A549 treated with dexamethasone at 1 μM for 4 hours (cell line): ENCODE measurements around the gene CPSF2. TPM values are rescaled to one million over a fixed set of nuclear protein-coding genes. Genes with fewer than 3 reads are reported as not detected.

Source experiments
- total RNA-seq: library from RNA; stranded (reverse); fragments of 200-300 nt; extraction: Qiagen RNA extraction; gene quantifications from 5 replicates; pipeline ENCODE4 v1.2.3, GENCODE V29; 2022

Gene CPSF2
- 37.0 to 50.0 TPM (median 46.4 TPM) in 5 replicates for total RNA-seq

GRCh38 chr14:92121670-92122350 is at the start of gene CPSF2, which contains the start of gene NDUFB1:
CPSF2 (plus strand) TSS chr14:92121969; CDS start chr14:92130985, 9,016 bp downstream.
NDUFB1 (minus strand) TSS chr14:92121706; CDS start chr14:92117637, 4,069 bp downstream.

GRCh38 chr14:92106143-92106926 is 15.4 kb upstream of the CPSF2 start, which contains the start of gene ATXN3:
ATXN3 (minus strand) TSS chr14:92106582; CDS start chr14:92106552, 30 bp downstream.

Other genes starting within 250 kb of the CPSF2 start
- 4.7 to 6.1 TPM (median 5.2 TPM) in 5 replicates for gene FBLN5, start 174.3 kb upstream of the CPSF2 start, total RNA-seq
- gene TRIP11, start 81.9 kb upstream of the CPSF2 start, total RNA-seq: 5.3 to 12.4 TPM (median 10.4 TPM) in 5 replicates
- 22.3 to 37.9 TPM (median 23.6 TPM) in 5 replicates for gene ATXN3, start 15.4 kb upstream of the CPSF2 start, total RNA-seq
- 279 to 433 TPM (median 294 TPM) in 5 replicates for gene NDUFB1, start 263 bp upstream of the CPSF2 start, total RNA-seq
- gene SLC24A4, start 201.2 kb downstream of the CPSF2 start, total RNA-seq: 0.19 to 0.41 TPM (median 0.25 TPM) in 5 replicates